Gastroesophageal sphincter (tissue), 4 donors: Measurements from ENCODE around the gene CNIH1. TPM values are rescaled to one million over a fixed set of nuclear protein-coding genes. Genes with fewer than 3 reads are reported as not detected.
"Not testable (repeated sequence)": the region's sequence is repeated elsewhere in the genome, so short reads cannot be mapped to it uniquely, and the experiment has no call there.

Source experiments
- ATAC-seq: fragments of 150-250 bp; one replicate; pipeline ENCODE4 v1.9.1; 2016; ENCODE audit warnings: mild to moderate bottlenecking, moderate library complexity
- H3K27ac ChIP-seq, 4 donors: fragments of 200-600 bp; sonication (generic) in 3 of 4; 1 replicate in 3 of 4; 2 replicates in 1 of 4; pipeline ENCODE4 v1.5.1; 2016 to 2019
- H3K27me3 ChIP-seq: fragments of 200-600 bp; sonication (generic); one replicate; pipeline ENCODE4 v1.5.1; 2019
- H3K36me3 ChIP-seq, 2 donors: fragments of 200-600 bp; sonication (generic); one replicate each; pipeline ENCODE4 v1.5.1; 2019; ENCODE audit warnings: control low read depth in 1 of 2
- H3K4me1 ChIP-seq, 3 donors: fragments of 200-600 bp; sonication (generic); 1 replicate in 2 of 3; 2 replicates in 1 of 3; pipeline ENCODE4 v1.5.1; 2016 to 2019; ENCODE audit warnings: control low read depth in 2 of 3
- H3K4me3 ChIP-seq, 2 donors: fragments of 200-600 bp; sonication (generic); one replicate each; pipeline ENCODE4 v1.5.1; 2019; ENCODE audit warnings: mild to moderate bottlenecking in 1 of 2, moderate library complexity in 1 of 2
- H3K9me3 ChIP-seq, 3 donors: fragments of 200-600 bp; sonication (generic); one replicate each; pipeline ENCODE4 v1.5.1; 2017 to 2019; ENCODE audit warnings: control low read depth in 2 of 3
- EP300 ChIP-seq: sonication (generic); formaldehyde crosslinking; IDR thresholded peaks from one replicate; pipeline ENCODE4 v1.6.1; 2017; ENCODE audit warnings: antibody characterized with exemption, mild to moderate bottlenecking
- POLR2A ChIP-seq, 2 donors: fragments of 450-650 bp; IDR thresholded peaks; one replicate each; pipeline ENCODE4 v1.6.1; 2017; ENCODE audit warnings: antibody characterized with exemption in 2 of 2, mild to moderate bottlenecking in 2 of 2, moderate library complexity in 1 of 2
- POLR2AphosphoS5 ChIP-seq: sonication (generic); formaldehyde crosslinking; IDR thresholded peaks from one replicate; pipeline ENCODE4 v1.6.1; 2017; ENCODE audit warnings: antibody characterized with exemption
- WGBS, 2 donors: methylation state at CpG; one replicate each; pipeline ENCODE4 v1.1.5; 2018; ENCODE audit warnings: low coverage in 1 of 2; 5-methylcytosine and 5-hydroxymethylcytosine counted together
- total RNA-seq, 4 donors: library from RNA; depleted of rRNA; stranded (reverse); fragments of >200 nt; gene quantifications; one replicate each; pipeline ENCODE4 v1.1.0, GENCODE V29; 2016
- TF ChIP-seq, protein P1 (sequence below), 4 experiments: fragments of 200-600 bp in 2 of 4; fragments of 450-650 bp in 2 of 4; sonication (generic) in 1 of 4; IDR thresholded peaks; one replicate each; pipeline ENCODE4 v1.5.1; 2017 to 2019; ENCODE audit warnings: antibody characterized with exemption in 4 of 4, mild to moderate bottlenecking in 2 of 4, moderate library complexity in 2 of 4

Gene CNIH1
- total RNA-seq, 4 donors from 2014 or later = 96.8 to 179 (median 127) TPM

DNA sequence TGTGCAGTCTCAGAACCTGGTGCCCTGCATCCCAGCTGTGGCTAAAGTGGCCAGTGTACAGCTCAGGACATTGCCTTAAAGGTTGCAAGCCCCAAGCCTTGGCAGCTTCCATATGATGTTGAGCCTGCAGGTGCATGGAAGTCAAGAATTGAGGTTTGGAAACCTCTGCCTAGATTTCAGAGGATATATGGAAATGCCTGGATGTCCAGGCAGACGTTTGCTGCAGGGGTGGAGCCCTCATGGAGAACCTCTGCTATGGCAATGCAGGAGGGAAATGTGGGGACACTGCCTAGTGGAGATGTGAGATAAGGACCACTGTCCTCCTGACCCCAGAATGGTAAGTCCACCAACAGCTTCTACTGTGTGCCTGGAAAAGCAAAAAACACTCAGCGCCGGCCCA lies 17.9 kb upstream of the CNIH1 start:
- no peaks in the 10 kb centered on the region for H3K4me1 ChIP-seq
- no CpG with 5 or more reads among the region's 3 CpGs for WGBS, 2 donors
- no peak for ATAC-seq

GRCh38 chr14:54458536-54458935 lies 17.4 kb upstream of the CNIH1 start:
- not testable (repeated sequence) for ATAC-seq, H3K27ac ChIP-seq, H3K36me3 ChIP-seq, H3K9me3 ChIP-seq, H3K27me3 ChIP-seq, H3K4me1 ChIP-seq, H3K4me3 ChIP-seq

More for the DNA sequence above, 17.9 kb upstream of the CNIH1 start:
- no peaks in the 10 kb centered on the region for H3K36me3 ChIP-seq
- no peak overlapping the region for H3K27ac ChIP-seq
- TF ChIP-seq, protein P1, sequence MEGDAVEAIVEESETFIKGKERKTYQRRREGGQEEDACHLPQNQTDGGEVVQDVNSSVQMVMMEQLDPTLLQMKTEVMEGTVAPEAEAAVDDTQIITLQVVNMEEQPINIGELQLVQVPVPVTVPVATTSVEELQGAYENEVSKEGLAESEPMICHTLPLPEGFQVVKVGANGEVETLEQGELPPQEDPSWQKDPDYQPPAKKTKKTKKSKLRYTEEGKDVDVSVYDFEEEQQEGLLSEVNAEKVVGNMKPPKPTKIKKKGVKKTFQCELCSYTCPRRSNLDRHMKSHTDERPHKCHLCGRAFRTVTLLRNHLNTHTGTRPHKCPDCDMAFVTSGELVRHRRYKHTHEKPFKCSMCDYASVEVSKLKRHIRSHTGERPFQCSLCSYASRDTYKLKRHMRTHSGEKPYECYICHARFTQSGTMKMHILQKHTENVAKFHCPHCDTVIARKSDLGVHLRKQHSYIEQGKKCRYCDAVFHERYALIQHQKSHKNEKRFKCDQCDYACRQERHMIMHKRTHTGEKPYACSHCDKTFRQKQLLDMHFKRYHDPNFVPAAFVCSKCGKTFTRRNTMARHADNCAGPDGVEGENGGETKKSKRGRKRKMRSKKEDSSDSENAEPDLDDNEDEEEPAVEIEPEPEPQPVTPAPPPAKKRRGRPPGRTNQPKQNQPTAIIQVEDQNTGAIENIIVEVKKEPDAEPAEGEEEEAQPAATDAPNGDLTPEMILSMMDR (IDR thresholded peaks at IDR 0.05) = no peak
- TF ChIP-seq EP300 = no peak
- TF ChIP-seq POLR2AphosphoS5 = no peak
- TF ChIP-seq POLR2A (IDR thresholded peaks at IDR 0.05) = no peak
- H3K27me3 ChIP-seq = no peaks in the 10 kb centered on the region
- H3K4me3 ChIP-seq = no peak overlapping the region
- H3K9me3 ChIP-seq = no peaks in the 10 kb centered on the region

DNA sequence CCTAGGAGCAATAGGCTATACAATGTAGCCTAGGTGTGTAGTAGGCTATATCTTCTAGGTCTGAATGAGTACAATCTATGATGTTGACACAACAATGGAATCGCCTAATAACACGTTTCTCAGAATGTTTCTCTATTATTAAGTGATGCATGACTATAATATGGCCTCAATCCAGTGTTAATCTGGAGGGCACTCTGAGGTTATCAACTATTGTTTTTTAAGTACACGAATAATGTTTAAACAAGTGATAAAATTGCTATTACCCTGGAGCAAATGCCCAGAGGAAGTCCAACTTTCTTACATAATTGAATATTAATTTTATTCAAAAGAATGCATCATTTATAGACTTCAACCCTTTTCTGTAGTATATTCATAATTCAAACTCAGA lies 16.4 kb upstream of the CNIH1 start:
- WGBS, 2 donors = 40 to 77% methylated on average over 3 of the region's 3 CpGs
- no peaks in the 10 kb centered on the region for H3K4me1 ChIP-seq

DNA sequence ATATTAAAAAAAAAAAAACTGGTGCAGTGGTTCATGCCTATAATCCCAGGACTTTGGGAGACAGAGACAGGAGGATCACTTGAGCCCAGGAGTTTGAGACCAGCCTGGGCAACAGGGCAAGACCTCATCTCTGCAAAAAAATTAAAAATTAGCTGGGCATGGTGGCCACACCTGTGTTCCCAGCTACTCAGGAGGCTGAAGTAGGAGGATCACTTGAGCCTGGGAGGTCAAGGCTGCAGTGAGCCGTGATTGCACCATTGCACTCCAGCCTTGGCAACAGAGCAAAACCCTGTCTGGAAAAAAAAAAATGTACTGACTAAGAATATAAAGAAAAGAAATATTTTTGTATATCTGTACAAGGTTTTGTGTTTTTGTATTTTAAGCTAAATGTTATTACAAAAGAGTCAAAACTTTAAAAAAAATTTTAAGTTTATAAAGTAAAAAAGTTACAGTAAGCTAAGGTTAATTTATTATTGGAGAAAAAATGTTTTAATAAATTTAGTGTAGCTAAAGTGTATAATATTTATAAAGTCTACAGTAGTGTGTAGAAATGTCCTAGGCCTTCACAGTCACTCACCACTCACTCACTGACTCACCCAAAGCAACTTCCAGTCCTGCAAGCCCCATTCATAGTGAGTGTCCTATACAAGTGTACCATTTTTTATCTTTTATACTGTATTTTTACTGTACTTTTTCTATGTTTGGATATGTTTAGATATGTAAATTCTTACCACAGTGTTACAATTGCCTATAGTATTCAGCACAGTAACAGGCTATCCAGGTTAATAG lies 15.8 kb upstream of the CNIH1 start:
- 67% methylated on average over 1 of the region's 1 CpG; no CpG with 5 or more reads in 1 of the 2 donors for WGBS, 2 donors
- ATAC-seq, H3K36me3 ChIP-seq, H3K9me3 ChIP-seq, H3K4me1 ChIP-seq, H3K27ac ChIP-seq, H3K4me3 ChIP-seq, H3K27me3 ChIP-seq: not testable (repeated sequence)

More for the DNA sequence above, 16.4 kb upstream of the CNIH1 start:
- TF ChIP-seq POLR2A (IDR thresholded peaks at IDR 0.05) = no peak
- TF ChIP-seq POLR2AphosphoS5 = no peak
- TF ChIP-seq, protein P1 (IDR thresholded peaks at IDR 0.05) = no peak
- no peak for TF ChIP-seq EP300
- H3K36me3 ChIP-seq = no peaks in the 10 kb centered on the region
- no peak for ATAC-seq
- no peaks in the 10 kb centered on the region for H3K9me3 ChIP-seq
- no peaks in the 10 kb centered on the region for H3K27me3 ChIP-seq
- no peak overlapping the region for H3K4me3 ChIP-seq
- H3K27ac ChIP-seq = no peak overlapping the region

GRCh38 chr14:54455363-54455762 lies 14.2 kb upstream of the CNIH1 start:
- Histone ChIP-seq H3K36me3 (no peaks in the 10 kb centered on the region), H3K4me3 (no peak overlapping the region), H3K9me3 (no peaks in the 10 kb centered on the region), H3K4me1 (no peaks in the 10 kb centered on the region), H3K27me3 (no peaks in the 10 kb centered on the region), H3K27ac (no peak overlapping the region)
- 86% methylated on average over 1 of the region's 1 CpG for WGBS, 2 donors
- no peak for ATAC-seq
- TF ChIP-seq, protein P1 (IDR thresholded peaks at IDR 0.05) = no peak
- no peak for TF ChIP-seq EP300
- TF ChIP-seq POLR2A (IDR thresholded peaks at IDR 0.05) = no peak
- no peak for TF ChIP-seq POLR2AphosphoS5

DNA sequence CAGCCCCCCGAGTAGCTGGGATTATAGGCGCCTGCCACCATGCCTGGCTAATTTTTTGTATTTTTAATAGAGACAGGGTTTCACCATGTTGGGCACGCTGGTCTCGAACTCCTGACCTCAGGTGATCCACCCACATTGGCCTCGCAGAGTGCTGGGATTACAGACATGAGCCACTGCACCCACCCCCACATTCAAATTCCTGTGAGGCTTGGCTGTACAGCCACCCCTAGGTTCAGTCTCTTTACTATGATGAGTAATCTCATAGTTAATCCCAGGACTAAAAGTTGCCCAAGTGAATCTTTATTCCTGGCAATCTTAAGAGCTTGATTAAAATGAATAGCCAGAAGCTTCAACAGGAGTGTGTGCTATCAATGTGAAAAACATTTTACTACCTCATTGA lies 12.8 kb upstream of the CNIH1 start:
- WGBS, 2 donors = 60 to 93% methylated on average over 1 to 5 of the region's 5 CpGs
- H3K27ac ChIP-seq, H3K27me3 ChIP-seq, H3K36me3 ChIP-seq, H3K4me3 ChIP-seq, H3K9me3 ChIP-seq, ATAC-seq, H3K4me1 ChIP-seq: not testable (repeated sequence)
